ENCODE measurements around the gene CCDC197. TPM values are rescaled to one million over a fixed set of nuclear protein-coding genes. Genes with fewer than 3 reads are reported as not detected.
A peak's percentile ranks its signal among the peaks of the same experiment; 100 is the strongest.

Gene CCDC197
- total RNA-seq, 3 donors from 2014 or later: not detected

GRCh38 chr14:93969082-93969828 is 27.8 kb upstream of the CCDC197 start:
- TF ChIP-seq CTCF (IDR thresholded peaks at IDR 0.05): no peak
- H3K36me3 ChIP-seq (ENCODE audit: low read depth): no peaks in the 10 kb centered on the region
- H3K4me3 ChIP-seq: no peak overlapping the region
- H3K4me1 ChIP-seq (ENCODE audit: low read depth): no peaks in the 10 kb centered on the region
- intact Hi-C loops (cut with DNase I, micrococcal nuclease): no loop called here
- ATAC-seq (no peak), DNase-seq (no peak)
- no peaks in the 10 kb centered on the region for H3K9me3 ChIP-seq

- peak; percentile 52 to 74 (median 59) for DNase-seq
- peak; percentile 71 for ATAC-seq
Observed at GRCh38 chr14:93970585-93970964, 26.5 kb upstream of the CCDC197 start.

GRCh38 chr14:93970965-93971634 is 26.0 kb upstream of the CCDC197 start:
- ATAC-seq (peak; percentile 64), DNase-seq (peak; percentile 55 to 73 (median 57))
- Histone ChIP-seq H3K36me3 (ENCODE audit: low read depth) (no peaks in the 10 kb centered on the region), H3K9me3 (no peaks in the 10 kb centered on the region), H3K4me3 (no peak overlapping the region), H3K4me1 (ENCODE audit: low read depth) (no peaks in the 10 kb centered on the region)
- no peak for TF ChIP-seq CTCF (IDR thresholded peaks at IDR 0.05)
- intact Hi-C loops (cut with DNase I, micrococcal nuclease): no loop called here

More at GRCh38 chr14:93970585-93970964, 26.5 kb upstream of the CCDC197 start:
- Histone ChIP-seq H3K4me3 (no peak overlapping the region), H3K9me3 (no peaks in the 10 kb centered on the region), H3K4me1 (ENCODE audit: low read depth) (no peaks in the 10 kb centered on the region), H3K36me3 (ENCODE audit: low read depth) (no peaks in the 10 kb centered on the region)
- TF ChIP-seq CTCF (IDR thresholded peaks at IDR 0.05): no peak
- intact Hi-C loops (cut with DNase I, micrococcal nuclease): no loop called here

- Histone ChIP-seq H3K36me3 (ENCODE audit: low read depth) (no peaks in the 10 kb centered on the region), H3K9me3 (no peaks in the 10 kb centered on the region), H3K4me3 (no peak overlapping the region), H3K4me1 (ENCODE audit: low read depth) (no peaks in the 10 kb centered on the region)
- ATAC-seq (no peak), DNase-seq (no peak)
- TF ChIP-seq CTCF (IDR thresholded peaks at IDR 0.05): no peak
- intact Hi-C loops (cut with DNase I, micrococcal nuclease): no loop called here
Observed at GRCh38 chr14:93971635-93972027, 25.5 kb upstream of the CCDC197 start.

GRCh38 chr14:93972618-93973205 is 24.4 kb upstream of the CCDC197 start:
- ATAC-seq (no peak), DNase-seq (no peak)
- Histone ChIP-seq H3K4me3 (no peak overlapping the region), H3K9me3 (no peaks in the 10 kb centered on the region), H3K36me3 (ENCODE audit: low read depth) (no peaks in the 10 kb centered on the region), H3K4me1 (ENCODE audit: low read depth) (no peaks in the 10 kb centered on the region)
- TF ChIP-seq CTCF (IDR thresholded peaks at IDR 0.05): no peak
- intact Hi-C loops (cut with DNase I, micrococcal nuclease): no loop called here
